ENCODE measurements around the gene PCYT2.
A peak's percentile ranks its signal among the peaks of the same experiment; 100 is the strongest.
"Not testable (repeated sequence)": the region's sequence is repeated elsewhere in the genome, so short reads cannot be mapped to it uniquely, and the experiment has no call there.

The PCYT2 gene

GRCh38 chr17:81927653-81928543 lies 16.7 kb upstream of the PCYT2 start, which contains the start of gene MAFG:
Gene MAFG, minus strand, starts transcription at chr17:81927735. Its CDS starts 4,550 bp downstream, at chr17:81923185.
- DNase-seq (ENCODE audit: low read depth), result peak; percentile 84

DNA sequence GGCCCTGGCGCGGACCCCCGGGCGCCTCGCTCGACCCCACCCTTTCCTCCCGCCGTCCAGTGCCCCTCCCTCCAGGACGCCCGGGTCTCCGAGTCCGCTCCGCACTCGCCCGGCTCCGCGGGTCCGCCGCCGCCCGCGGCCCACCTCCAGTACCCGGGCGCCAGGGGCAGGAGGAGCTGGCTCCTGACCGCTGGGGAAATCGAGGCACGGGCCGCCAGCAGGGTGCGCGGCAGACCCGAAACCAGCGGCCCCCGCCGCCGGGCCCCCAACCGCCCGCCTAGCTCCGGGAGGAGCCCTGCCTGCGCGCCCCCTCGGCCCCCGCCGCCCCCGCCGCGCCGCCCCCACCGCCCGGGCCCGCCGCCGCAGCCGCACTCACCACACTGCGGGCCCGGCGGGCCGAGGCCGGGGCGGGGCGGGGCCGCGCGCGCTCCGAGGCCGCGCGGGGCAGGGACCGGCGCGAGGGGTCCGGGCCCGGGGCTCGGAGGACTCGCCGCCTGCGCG lies 16.0 kb upstream of the PCYT2 start:
- no peak for DNase-seq (ENCODE audit: low read depth)

- DNase-seq (ENCODE audit: low read depth), result peak; percentile 31
These were observed 15.4 kb upstream of the PCYT2 start for GRCh38 chr17:81926451-81927151.

- no peak for DNase-seq (ENCODE audit: low read depth)
These were observed 14.8 kb upstream of the PCYT2 start for GRCh38 chr17:81925860-81926450.

- peak; percentile 22 for DNase-seq (ENCODE audit: low read depth)
These were observed 13.6 kb upstream of the PCYT2 start for GRCh38 chr17:81924557-81925532.

DNA sequence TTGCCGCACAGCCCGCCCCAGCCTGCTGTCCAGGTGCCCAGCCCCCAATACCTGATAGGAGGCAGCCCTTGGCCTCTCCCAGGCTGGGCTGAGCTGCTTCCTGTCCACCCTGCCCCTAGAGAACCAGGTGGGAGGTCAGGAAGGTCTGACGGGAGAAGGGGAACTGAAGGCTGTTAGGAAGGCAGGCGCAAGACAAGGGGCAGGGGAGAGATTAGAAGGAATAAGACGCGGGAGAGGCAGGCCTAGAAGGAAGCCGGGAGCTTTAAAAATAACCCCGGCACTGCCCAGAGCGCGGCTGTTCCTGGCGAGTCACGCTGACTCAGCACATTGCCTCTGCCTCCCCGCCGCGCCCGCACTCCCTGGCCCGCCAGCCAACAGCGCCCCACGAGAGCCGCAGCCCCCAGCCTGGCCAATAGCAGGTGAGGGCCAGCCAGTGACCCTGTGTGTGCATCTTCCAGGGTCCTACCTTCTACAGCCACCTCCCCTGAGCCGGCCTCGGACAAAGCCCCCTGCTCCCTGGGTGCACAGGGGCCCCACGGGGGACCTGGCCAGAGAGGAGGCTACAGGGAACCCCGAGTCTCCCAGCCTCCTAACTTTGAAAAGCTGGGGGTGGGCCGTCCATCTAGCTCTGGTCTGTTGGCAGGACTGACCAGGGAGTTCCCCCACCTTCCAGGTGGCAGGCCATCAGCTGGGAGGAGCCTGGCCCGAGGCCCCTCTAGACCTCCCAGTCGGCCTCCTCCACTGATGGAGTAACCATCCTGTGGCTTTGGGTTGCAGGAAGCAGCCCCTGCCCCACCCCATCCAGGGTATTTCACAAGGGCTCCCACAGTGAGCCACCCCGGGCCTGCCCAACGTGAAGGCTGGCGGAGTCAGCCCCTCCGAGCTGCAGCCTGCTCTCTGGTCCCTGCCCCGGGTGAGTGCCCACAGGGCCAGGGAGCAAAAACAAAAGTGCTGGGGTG lies 12.4 kb upstream of the PCYT2 start:
- no peak for DNase-seq (ENCODE audit: low read depth)

DNA sequence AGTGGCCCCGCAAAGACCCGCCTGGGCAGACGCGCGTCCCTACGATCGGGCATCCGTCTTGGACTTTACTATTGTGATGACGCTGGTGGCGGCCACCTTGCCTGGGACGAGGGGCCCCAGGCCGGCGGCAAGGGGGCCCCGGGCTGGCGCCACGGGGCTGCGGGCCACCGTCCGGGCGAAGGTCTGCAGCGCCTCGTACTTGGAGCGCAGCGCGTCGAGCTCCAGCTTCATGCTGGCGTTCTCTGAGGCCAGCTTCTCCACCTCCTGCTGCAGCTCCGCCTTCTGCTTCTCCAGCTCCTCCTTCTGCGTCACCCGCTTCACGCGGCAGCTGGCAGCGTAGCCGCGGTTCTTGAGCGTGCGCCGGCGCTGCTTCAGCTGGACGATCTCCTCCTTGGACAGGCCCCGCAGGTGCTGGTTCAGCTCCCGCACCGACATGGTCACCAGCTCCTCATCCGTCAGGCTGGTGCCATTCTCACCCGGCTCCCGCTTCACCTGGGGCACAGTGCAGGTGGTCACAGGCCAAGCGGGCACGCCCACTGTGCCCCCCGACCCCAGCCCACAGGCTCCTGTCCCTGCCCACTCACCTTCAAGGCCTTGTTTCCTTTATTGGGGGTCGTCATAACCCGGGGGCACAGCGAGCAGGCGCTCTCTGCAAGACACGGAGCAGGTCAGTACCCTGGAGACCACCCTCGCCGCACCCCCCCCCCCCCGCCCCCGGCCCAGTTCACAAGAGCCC lies 11.5 kb upstream of the PCYT2 start:
- DNase-seq (ENCODE audit: low read depth), result no peak

DNA sequence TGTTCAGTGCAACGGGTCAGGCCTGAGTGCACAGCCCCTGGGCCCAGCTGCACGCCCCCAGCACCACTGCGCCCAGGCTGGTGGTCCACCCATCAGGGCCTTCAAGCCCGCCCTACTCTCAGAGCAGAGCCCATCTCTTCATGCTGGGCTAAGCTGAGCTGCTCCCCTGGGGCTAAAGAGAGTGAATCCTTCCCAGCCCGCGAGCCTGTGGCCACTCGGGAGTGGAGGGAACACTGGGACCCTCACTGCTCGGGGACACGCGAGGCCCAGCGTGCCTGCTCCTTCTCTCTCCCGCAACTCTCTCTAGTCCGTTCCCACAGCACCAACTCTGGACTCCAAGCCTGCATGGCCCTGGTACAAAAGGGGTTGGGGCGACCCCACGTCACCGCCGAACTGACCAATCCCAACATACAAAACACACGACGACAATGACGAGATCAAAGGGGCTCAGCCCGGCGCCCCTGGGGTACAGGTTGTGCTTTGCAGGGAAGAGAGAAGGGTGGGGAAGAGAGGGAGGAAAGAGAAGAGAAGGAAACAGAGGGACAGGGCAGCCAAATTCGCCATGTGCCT lies 10.9 kb upstream of the PCYT2 start:
- DNase-seq (ENCODE audit: low read depth), result no peak

DNA sequence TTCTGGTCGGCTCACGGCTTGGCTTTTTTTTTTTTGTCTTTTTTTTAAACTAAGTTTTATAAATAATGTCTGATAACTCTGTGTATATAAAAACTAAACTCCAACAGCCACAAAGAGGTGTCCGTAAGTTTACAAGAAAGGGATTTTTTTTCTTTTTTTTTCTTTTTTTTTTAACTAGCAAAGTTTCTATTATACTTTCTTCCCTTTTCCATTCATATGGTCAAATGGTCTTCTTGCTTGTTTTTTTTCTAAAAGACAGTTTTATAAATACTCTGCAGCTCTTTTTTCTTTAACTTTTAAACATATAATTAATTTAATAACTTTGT lies 10.3 kb upstream of the PCYT2 start:
- no peak for DNase-seq (ENCODE audit: low read depth)

- no peak for DNase-seq (ENCODE audit: low read depth)
These were observed 9.7 kb upstream of the PCYT2 start for GRCh38 chr17:81920612-81921536.

DNA sequence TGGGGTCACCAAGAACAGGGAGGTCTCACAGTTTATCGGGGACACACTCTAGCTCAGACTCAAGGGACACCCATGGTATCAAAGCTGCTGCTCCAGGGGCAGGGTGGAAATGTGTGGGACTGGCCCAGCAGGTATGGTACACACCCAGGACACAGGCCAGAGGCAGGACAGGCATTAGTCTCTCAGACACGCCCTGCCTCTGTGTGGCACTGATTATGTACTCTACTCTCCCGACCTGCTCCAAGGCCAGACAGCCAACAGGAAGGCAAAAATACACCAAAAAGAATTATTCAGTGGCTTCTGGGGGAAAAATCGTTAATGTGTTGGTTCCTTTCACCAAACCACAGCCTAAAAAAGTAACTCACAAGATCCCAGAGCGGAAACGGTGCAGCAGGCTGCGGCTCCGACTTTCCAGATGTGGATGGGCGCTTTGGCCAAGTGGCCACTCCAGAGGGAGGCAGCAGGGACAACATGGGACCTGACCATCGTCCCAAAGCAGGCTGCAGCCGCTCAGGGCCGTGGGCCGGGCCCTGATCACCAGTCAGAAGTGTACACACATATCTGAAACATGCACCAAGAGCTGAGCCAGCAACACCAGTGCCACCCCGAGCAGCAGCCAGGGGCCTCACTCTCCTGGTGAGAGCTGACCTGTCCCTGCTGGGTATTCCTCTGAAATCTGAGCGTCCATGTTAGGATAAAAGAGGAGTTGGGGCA lies 7.8 kb upstream of the PCYT2 start:
- DNase-seq (ENCODE audit: low read depth), result no peak

GRCh38 chr17:81918333-81918669 lies 7.1 kb upstream of the PCYT2 start:
- DNase-seq (ENCODE audit: low read depth), result not testable (repeated sequence)

DNA sequence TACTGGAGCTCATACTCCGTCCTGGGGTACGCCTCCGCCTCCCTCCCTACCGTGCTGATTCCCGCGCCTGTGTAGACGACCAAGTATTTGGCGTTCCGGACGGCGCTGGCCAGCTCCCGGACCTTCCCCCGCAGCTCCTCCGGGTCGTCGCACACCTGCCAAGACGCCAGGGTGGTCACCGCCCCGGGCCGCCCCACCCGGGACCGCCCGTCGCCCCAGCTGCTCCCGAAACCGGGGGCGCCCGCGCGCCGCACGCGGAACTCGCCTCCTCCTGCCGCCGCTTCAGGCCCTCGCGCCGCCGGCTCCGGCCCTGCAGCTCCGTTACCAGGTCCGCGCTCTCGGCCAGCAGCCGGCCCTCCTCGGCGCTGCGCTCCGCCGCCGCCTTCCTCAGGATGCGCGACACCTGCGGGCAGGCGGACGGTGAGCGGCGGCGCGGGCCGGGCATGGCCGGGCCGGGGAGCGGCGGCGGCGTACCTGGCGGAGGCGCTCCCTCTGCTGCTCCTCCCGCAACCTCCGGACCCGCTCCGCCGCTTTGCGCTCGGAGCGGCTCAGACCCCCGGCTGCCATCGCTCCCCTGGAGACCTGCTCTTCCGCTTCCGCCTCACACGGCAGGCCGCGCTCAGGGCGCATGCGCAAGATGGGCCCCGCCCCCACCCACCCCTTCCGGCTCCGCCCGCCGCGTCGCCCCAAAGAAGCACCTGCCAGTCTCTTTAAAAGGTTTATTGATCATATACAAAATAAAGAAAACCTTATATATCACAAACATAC lies 6.5 kb upstream of the PCYT2 start, which contains the start of gene SIRT7:
Gene SIRT7 (minus strand): TSS at position 612 of the 768 bp plus-strand sequence. CDS start 45 bp downstream, at position 567.
- DNase-seq (ENCODE audit: low read depth), result peak; percentile 76

- no peak for DNase-seq (ENCODE audit: low read depth)
These were observed 5.2 kb upstream of the PCYT2 start for GRCh38 chr17:81916234-81917001.

- DNase-seq (ENCODE audit: low read depth), result no peak
These were observed 4.1 kb upstream of the PCYT2 start for GRCh38 chr17:81915331-81915730.
